Activated CD4-positive, alpha-beta T cell treated with anti-CD3 and anti-CD28 coated beads, Interleukin-2, amount 10 ng/mL, durations not matched to agents 7 days and 5 days (primary cell): ENCODE measurements around the gene CLDN19. TPM values are rescaled to one million over a fixed set of nuclear protein-coding genes. Genes with fewer than 3 reads are reported as not detected.
"Not testable (repeated sequence)": the region's sequence is repeated elsewhere in the genome, so short reads cannot be mapped to it uniquely, and the experiment has no call there.

Experiments used
- CTCF ChIA-PET: fragments of 350-600 bp; sonication (Branson Sonifier 250); formaldehyde crosslinking; loops from one replicate; lab custom pipeline; 2021; ENCODE audit warnings: antibody characterized with exemption; lab: Charles Lee
- POLR2A ChIA-PET: fragments of 350-600 bp; sonication (Branson Sonifier 250); formaldehyde crosslinking; loops from one replicate; lab custom pipeline; 2021; ENCODE audit warnings: antibody characterized with exemption; lab: Charles Lee
- DNase-seq: peaks from one replicate; pipeline ENCODE4 v3.0.0-alpha.2; 2020
- H3K27ac Mint-ChIP-seq: one replicate; pipeline ENCODE4 v1.8.0; 2021; ENCODE audit warnings: mild to moderate bottlenecking, moderate library complexity, mixed read lengths
- H3K27me3 Mint-ChIP-seq: one replicate; pipeline ENCODE4 v1.8.0; 2021; ENCODE audit warnings: mixed read lengths
- H3K36me3 Mint-ChIP-seq: one replicate; pipeline ENCODE4 v1.8.0; 2021; ENCODE audit warnings: low read depth, mixed read lengths
- H3K4me1 Mint-ChIP-seq: one replicate; pipeline ENCODE4 v1.8.0; 2021; ENCODE audit warnings: mixed read lengths
- H3K4me3 Mint-ChIP-seq: one replicate; pipeline ENCODE4 v1.8.0; 2021; ENCODE audit warnings: mild to moderate bottlenecking, moderate library complexity, mixed read lengths
- H3K9me3 Mint-ChIP-seq: one replicate; pipeline ENCODE4 v1.8.0; 2021; ENCODE audit warnings: mixed read lengths
- total RNA-seq, 2 experiments: library from RNA; stranded (reverse); gene quantifications; one replicate each; pipeline ENCODE4 v1.2.3, GENCODE V29; 2021

Gene CLDN19
- total RNA-seq, 2 experiments from 2014 or later, result not detected

GRCh38 chr1:42714441-42714840 lies 25.6 kb downstream of the CLDN19 start:
- POLR2A ChIA-PET, H3K4me3 Mint-ChIP-seq, DNase-seq, H3K27me3 Mint-ChIP-seq, H3K27ac Mint-ChIP-seq, H3K4me1 Mint-ChIP-seq: not testable (repeated sequence)
- CTCF ChIA-PET, result interaction anchor here (0.5 to 0.6 kb wide), 2 partner anchors 1290 to 1442 kb away, joined by 3 read pairs; no protein-coding TSS in a partner anchor
- H3K36me3 Mint-ChIP-seq, result peaks cover 75% of the 10 kb centered on the region
- H3K9me3 Mint-ChIP-seq, result peaks cover 26% of the 10 kb centered on the region

GRCh38 chr1:42713293-42713692 lies 26.7 kb downstream of the CLDN19 start:
- Mint-ChIP-seq H3K27ac (peak overlapping the region; percentile 42), H3K36me3 (peaks cover 74% of the 10 kb centered on the region), H3K4me1 (peaks cover 9% of the 10 kb centered on the region), H3K4me3 (no peak overlapping the region), H3K27me3 (no peaks in the 10 kb centered on the region), H3K9me3 (peaks cover 26% of the 10 kb centered on the region)
- no peak for DNase-seq
- ChIA-PET CTCF (no interaction called here), POLR2A (no interaction called here)

GRCh38 chr1:42712808-42713207 lies 27.2 kb downstream of the CLDN19 start:
- H3K27me3 Mint-ChIP-seq, DNase-seq, H3K4me1 Mint-ChIP-seq, POLR2A ChIA-PET, H3K27ac Mint-ChIP-seq, CTCF ChIA-PET, H3K4me3 Mint-ChIP-seq: not testable (repeated sequence)
- Mint-ChIP-seq H3K9me3 (peaks cover 26% of the 10 kb centered on the region), H3K36me3 (peaks cover 75% of the 10 kb centered on the region)

GRCh38 chr1:42703888-42704464 lies 36.1 kb downstream of the CLDN19 start:
- Mint-ChIP-seq H3K4me3 (no peak overlapping the region), H3K36me3 (peaks cover 76% of the 10 kb centered on the region), H3K9me3 (no peaks in the 10 kb centered on the region), H3K27me3 (no peaks in the 10 kb centered on the region), H3K27ac (no peak overlapping the region), H3K4me1 (no peaks in the 10 kb centered on the region)
- ChIA-PET CTCF (no interaction called here), POLR2A (no interaction called here)
- no peak for DNase-seq

- H3K36me3 Mint-ChIP-seq, result peaks cover 90% of the 10 kb centered on the region
- no peak overlapping the region for H3K27ac Mint-ChIP-seq
- no peak for DNase-seq
- H3K9me3 Mint-ChIP-seq, result no peaks in the 10 kb centered on the region
- H3K4me3 Mint-ChIP-seq, result no peak overlapping the region
- no peaks in the 10 kb centered on the region for H3K27me3 Mint-ChIP-seq
- peaks cover 5% of the 10 kb centered on the region for H3K4me1 Mint-ChIP-seq
- CTCF ChIA-PET, result no interaction called here
- POLR2A ChIA-PET, result no interaction called here
Measured at GRCh38 chr1:42700006-42700405, 40.0 kb downstream of the CLDN19 start.

GRCh38 chr1:42698081-42698813 lies 41.8 kb downstream of the CLDN19 start:
- Mint-ChIP-seq H3K4me1 (peaks cover 15% of the 10 kb centered on the region), H3K27me3 (no peaks in the 10 kb centered on the region)

GRCh38 chr1:42692911-42693310 lies 47.1 kb downstream of the CLDN19 start:
- no peak overlapping the region for H3K27ac Mint-ChIP-seq
- CTCF ChIA-PET, result interaction anchor here (1.4 kb wide), 1 partner anchor 11 kb away, joined by 5 read pairs; the partner anchor contains the start of gene YBX1
- no peak for DNase-seq
- H3K27me3 Mint-ChIP-seq, result no peaks in the 10 kb centered on the region
- H3K4me3 Mint-ChIP-seq, result no peak overlapping the region
- no peaks in the 10 kb centered on the region for H3K9me3 Mint-ChIP-seq
- POLR2A ChIA-PET, result no interaction called here
- peaks cover 62% of the 10 kb centered on the region for H3K36me3 Mint-ChIP-seq
- peaks cover 62% of the 10 kb centered on the region for H3K4me1 Mint-ChIP-seq

More at GRCh38 chr1:42698081-42698813, 41.8 kb downstream of the CLDN19 start:
- Mint-ChIP-seq H3K27ac (no peak overlapping the region), H3K4me3 (no peak overlapping the region), H3K9me3 (no peaks in the 10 kb centered on the region), H3K36me3 (peaks cover 90% of the 10 kb centered on the region)
- DNase-seq, result no peak
- ChIA-PET CTCF (no interaction called here), POLR2A (no interaction called here)

GRCh38 chr1:42692461-42692860 lies 47.6 kb downstream of the CLDN19 start:
- peak overlapping the region; percentile 39 for H3K27ac Mint-ChIP-seq

GRCh38 chr1:42691157-42691498 lies 48.9 kb downstream of the CLDN19 start:
- ChIA-PET POLR2A (no interaction called here), CTCF (interaction anchor here (1.6 kb wide), 1 partner anchor 30 kb away, joined by 4 read pairs; no protein-coding TSS in a partner anchor)
- no peak for DNase-seq
- Mint-ChIP-seq H3K4me3 (no peak overlapping the region), H3K4me1 (peaks cover 78% of the 10 kb centered on the region), H3K27ac (no peak overlapping the region), H3K9me3 (no peaks in the 10 kb centered on the region), H3K36me3 (peaks cover 59% of the 10 kb centered on the region), H3K27me3 (no peaks in the 10 kb centered on the region)

More at GRCh38 chr1:42692461-42692860, 47.6 kb downstream of the CLDN19 start:
- Mint-ChIP-seq H3K27me3 (no peaks in the 10 kb centered on the region), H3K9me3 (no peaks in the 10 kb centered on the region), H3K36me3 (peaks cover 62% of the 10 kb centered on the region), H3K4me1 (peaks cover 66% of the 10 kb centered on the region), H3K4me3 (no peak overlapping the region)
- CTCF ChIA-PET, result interaction anchor here (1.4 kb wide), 1 partner anchor 11 kb away, joined by 5 read pairs; the partner anchor contains the start of gene YBX1
- POLR2A ChIA-PET, result no interaction called here
- DNase-seq, result no peak

- H3K4me3 Mint-ChIP-seq, result no peak overlapping the region
- CTCF ChIA-PET, result interaction anchor here (1.6 kb wide), 1 partner anchor 30 kb away, joined by 4 read pairs; no protein-coding TSS in a partner anchor
Measured at GRCh38 chr1:42690477-42691156, 49.4 kb downstream of the CLDN19 start.

GRCh38 chr1:42689912-42690311 lies 50.1 kb downstream of the CLDN19 start:
- DNase-seq, result no peak
- CTCF ChIA-PET, result interaction anchor here (1.6 kb wide), 1 partner anchor 29 kb away, joined by 4 read pairs; no protein-coding TSS in a partner anchor
- POLR2A ChIA-PET, result interaction anchor here (0.8 kb wide), 1 partner anchor 12 kb away, joined by 3 read pairs; no protein-coding TSS in a partner anchor
- Mint-ChIP-seq H3K27me3 (no peaks in the 10 kb centered on the region), H3K4me3 (no peak overlapping the region), H3K27ac (no peak overlapping the region), H3K9me3 (no peaks in the 10 kb centered on the region), H3K4me1 (peaks cover 84% of the 10 kb centered on the region), H3K36me3 (peaks cover 52% of the 10 kb centered on the region)

More at GRCh38 chr1:42690477-42691156, 49.4 kb downstream of the CLDN19 start:
- DNase-seq, result no peak
- Mint-ChIP-seq H3K4me1 (peaks cover 82% of the 10 kb centered on the region), H3K27ac (peak overlapping the region; percentile 13), H3K27me3 (no peaks in the 10 kb centered on the region), H3K9me3 (no peaks in the 10 kb centered on the region), H3K36me3 (peaks cover 54% of the 10 kb centered on the region)
- POLR2A ChIA-PET, result no interaction called here

GRCh38 chr1:42686418-42686817 lies 53.6 kb downstream of the CLDN19 start:
- Mint-ChIP-seq H3K9me3 (no peaks in the 10 kb centered on the region), H3K27me3 (no peaks in the 10 kb centered on the region), H3K4me3 (peak overlapping the region; percentile 21), H3K36me3 (peaks cover 45% of the 10 kb centered on the region), H3K4me1 (peaks cover 76% of the 10 kb centered on the region), H3K27ac (no peak overlapping the region)
- DNase-seq, result no peak
- ChIA-PET CTCF (interaction anchor here (0.6 kb wide), 2 partner anchors 786 to 875 kb away, joined by 3 read pairs; no protein-coding TSS in a partner anchor), POLR2A (no interaction called here)
